Fibroblast of mammary gland (primary cell): ENCODE results near the gene EFS.
A peak's percentile ranks its signal among the peaks of the same experiment; 100 is the strongest.
"Not testable (repeated sequence)": the region's sequence is repeated elsewhere in the genome, so short reads cannot be mapped to it uniquely, and the experiment has no call there.

ENCODE experiments used
- DNase-seq: peaks from one replicate; pipeline ENCODE4 v3.0.0-alpha.2; 2010; ENCODE audit warnings: low read depth
- H3K4me3 ChIP-seq: 2 replicates; pipeline ENCODE4 v1.5.1; 2011; ENCODE audit warnings: low read depth, mild to moderate bottlenecking, low read length, moderate library complexity; ENCODE audit not compliant: control insufficient read depth
- TF ChIP-seq, protein P1 (sequence below): conservative IDR thresholded peaks from 2 replicates; pipeline ENCODE4 v1.5.1; 2011; ENCODE audit warnings: low read depth, low read length, inconsistent platforms; ENCODE audit not compliant: control insufficient read depth, insufficient read depth

EFS gene

GRCh38 chr14:23339506-23340268 is 25.3 kb downstream of the EFS start:
- TF ChIP-seq, protein P1, sequence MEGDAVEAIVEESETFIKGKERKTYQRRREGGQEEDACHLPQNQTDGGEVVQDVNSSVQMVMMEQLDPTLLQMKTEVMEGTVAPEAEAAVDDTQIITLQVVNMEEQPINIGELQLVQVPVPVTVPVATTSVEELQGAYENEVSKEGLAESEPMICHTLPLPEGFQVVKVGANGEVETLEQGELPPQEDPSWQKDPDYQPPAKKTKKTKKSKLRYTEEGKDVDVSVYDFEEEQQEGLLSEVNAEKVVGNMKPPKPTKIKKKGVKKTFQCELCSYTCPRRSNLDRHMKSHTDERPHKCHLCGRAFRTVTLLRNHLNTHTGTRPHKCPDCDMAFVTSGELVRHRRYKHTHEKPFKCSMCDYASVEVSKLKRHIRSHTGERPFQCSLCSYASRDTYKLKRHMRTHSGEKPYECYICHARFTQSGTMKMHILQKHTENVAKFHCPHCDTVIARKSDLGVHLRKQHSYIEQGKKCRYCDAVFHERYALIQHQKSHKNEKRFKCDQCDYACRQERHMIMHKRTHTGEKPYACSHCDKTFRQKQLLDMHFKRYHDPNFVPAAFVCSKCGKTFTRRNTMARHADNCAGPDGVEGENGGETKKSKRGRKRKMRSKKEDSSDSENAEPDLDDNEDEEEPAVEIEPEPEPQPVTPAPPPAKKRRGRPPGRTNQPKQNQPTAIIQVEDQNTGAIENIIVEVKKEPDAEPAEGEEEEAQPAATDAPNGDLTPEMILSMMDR: no peak
- DNase-seq: no peak
- no peak overlapping the region for H3K4me3 ChIP-seq

- no peak overlapping the region for H3K4me3 ChIP-seq
- no peak for DNase-seq
- TF ChIP-seq, protein P1: no peak
Measured at GRCh38 chr14:23335623-23336022, 29.3 kb downstream of the EFS start.

DNA sequence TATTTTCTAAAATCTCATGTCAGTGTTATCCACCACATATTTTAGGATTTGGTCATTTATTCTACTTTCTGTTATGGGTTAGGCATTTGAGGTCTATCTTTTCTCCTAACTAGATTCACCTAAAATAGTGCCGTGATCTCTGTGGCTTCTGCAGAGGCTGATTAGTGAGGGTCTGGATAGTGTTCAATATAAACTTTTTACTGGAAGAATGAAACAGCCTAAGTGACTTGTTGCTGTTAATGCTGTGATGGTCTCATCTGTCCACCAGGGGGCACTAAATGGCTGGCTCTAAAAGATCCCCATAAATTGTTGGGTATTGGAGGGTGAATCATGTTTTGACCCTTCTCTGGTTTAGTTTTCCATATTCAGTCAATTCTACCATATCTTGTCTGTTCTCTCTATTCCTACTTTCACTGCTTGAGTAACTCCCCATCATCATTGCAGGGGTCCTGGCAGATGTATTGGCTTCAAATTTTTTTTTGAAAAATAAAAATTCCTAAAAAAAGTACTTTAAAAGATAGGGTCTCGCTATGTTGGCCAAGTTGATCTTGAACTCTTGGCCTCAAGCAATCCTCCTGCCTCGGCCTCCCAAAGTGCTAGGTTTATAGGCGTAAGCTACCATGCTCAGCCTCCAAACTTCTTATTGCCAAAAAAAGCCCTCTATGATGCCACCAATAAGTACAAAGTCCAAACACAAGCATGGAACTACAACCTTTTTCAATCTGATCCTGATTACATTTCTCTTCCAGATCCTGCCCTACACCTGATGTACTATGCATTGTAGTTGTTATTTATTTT is 36.8 kb downstream of the EFS start:
- peak; percentile 82 for DNase-seq
- TF ChIP-seq, protein P1: peak; percentile 93
- H3K4me3 ChIP-seq: no peak overlapping the region

DNA sequence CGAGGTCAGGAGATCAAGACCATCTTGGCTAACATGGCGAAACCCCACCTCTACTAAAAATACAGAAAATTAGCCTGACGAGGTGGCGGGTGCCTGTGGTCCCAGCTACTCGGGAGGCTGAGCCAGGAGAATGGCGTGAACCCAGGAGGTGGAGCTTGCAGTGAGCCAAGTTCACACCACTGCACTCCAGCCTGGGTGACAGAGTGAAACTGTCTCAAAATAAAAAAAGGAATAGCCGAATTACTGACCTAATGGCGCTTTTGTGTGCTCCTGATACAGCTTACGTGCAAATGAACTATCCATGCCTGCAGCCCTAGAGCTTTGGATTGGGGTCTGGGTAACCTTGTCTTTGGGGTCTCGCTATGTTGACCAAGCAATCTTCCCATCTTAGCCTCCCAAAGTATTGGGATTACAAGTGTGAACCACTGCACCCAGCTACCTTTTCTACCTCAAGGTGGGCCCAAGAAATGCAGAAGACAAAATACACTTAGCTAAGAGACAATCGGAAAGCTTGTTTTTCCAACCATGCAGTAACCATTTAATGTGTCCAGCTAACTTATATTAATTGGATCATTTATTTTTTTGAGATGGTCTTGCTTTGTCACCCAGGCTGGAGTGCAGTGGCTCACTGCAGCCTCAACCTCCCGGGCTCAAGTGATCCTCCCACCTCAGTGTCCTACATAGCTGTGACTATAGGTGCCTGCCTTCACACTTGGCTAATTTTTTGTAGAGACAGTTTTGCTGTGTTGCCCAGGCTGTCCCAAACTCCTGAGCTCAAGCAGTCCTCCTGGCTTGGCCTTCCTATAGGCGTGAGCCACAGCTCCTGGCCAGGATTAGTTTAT is 38.3 kb downstream of the EFS start:
- no peak for DNase-seq
- H3K4me3 ChIP-seq: no peak overlapping the region
- TF ChIP-seq, protein P1: no peak

DNA sequence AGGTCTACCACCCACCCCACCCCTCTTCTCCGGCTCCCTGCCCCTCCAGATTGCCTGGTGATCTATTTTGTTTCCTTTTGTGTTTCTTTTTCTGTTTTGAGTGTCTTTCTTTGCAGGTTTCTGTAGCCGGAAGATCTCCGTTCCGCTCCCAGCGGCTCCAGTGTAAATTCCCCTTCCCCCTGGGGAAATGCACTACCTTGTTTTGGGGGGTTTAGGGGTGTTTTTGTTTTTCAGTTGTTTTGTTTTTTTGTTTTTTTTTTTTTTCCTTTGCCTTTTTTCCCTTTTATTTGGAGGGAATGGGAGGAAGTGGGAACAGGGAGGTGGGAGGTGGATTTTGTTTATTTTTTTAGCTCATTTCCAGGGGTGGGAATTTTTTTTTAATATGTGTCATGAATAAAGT is 39.2 kb downstream of the EFS start:
- H3K4me3 ChIP-seq, DNase-seq: not testable (repeated sequence)

- TF ChIP-seq, protein P1: no peak
- DNase-seq: no peak
- no peak overlapping the region for H3K4me3 ChIP-seq
Measured at GRCh38 chr14:23324993-23325392, 40.0 kb downstream of the EFS start.
